Eye (tissue), 1 donor: ENCODE data around the gene MYOZ3.

Experiments used
- DNase-seq: peaks from one replicate; pipeline ENCODE4 v3.0.0-alpha.2; 2015

MYOZ3 gene, protein sequence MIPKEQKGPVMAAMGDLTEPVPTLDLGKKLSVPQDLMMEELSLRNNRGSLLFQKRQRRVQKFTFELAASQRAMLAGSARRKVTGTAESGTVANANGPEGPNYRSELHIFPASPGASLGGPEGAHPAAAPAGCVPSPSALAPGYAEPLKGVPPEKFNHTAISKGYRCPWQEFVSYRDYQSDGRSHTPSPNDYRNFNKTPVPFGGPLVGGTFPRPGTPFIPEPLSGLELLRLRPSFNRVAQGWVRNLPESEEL

DNA sequence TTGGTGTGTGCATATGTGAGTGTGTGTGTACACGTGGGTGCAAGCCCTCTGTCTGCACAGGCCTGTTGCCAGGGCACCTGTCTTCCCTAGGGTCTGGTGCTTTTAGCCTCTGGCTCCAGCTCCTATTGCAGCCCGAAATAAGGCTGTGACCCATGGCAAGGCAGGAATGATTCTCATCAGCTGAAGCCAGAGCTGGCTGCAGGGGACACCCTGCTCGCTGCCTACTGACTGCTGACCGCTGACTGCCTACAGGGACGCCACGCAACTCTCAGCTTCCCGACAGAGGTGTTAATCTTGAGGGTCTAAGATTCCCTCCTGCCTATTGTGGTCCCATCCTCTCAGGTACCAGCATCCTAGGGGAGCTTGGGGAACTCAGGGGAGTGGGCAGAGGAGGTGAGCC lies at the start of gene MYOZ3:
TSS of gene MYOZ3 (plus strand) at position 166 of the 400 bp plus-strand sequence. CDS start 1,691 bp downstream, outside the sequence.
- no peak for DNase-seq

DNA sequence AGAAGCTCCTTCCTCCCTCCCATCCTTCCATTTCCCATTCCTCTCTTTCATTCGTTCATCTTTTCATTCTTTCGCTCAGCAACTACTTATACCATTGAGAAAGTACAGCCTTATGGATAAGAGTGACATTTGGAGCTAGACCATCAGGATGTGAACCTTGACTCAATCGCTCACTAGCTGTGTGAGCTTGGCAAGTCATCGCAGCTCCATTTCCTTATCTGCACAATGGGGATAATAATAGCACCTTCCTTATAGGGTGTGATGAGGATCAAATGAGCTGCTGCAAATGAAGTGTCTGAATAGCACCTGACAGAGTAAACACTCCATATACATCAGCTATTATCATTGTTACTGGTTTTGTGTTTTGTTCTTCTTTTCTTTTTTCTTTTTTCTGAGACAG lies 48.6 kb upstream of the MYOZ3 start:
- DNase-seq: no peak

DNA sequence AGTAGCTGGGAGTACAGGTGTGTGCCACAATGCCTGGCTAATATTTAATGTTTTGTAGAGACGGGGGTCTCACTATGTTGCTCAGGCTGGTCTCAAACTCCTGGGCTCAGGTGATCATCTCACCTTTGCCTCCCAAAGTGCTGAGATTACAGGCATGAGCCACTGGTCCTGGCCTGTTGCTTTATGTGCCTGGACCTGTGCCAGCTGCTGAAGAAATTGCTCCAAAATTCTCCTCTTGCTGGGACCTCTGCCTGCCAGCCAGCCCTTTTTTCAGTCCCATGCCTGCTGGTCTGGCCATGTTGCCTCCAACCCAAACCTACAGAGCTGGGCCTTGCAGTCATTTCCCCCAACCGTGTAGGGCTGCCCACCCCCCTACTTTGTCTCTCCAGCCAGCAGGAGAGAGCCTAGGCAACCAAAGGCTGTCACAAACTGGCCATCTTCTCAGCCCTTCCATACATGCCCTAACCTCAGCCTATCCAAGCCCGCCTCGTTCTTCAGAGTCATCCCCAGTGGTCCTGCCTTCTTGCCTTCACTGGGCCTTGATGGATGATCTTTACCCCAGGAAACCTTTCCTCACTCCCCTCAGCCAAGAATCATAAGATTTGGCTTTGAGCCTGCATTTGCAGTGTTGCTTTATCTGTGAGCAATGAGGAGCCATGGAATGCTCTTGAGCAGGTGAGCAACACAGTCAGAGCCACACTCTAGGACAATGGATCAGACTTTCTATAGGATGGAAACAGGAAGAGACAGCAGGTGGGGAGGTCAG lies 48.0 kb upstream of the MYOZ3 start:
- no peak for DNase-seq

DNA sequence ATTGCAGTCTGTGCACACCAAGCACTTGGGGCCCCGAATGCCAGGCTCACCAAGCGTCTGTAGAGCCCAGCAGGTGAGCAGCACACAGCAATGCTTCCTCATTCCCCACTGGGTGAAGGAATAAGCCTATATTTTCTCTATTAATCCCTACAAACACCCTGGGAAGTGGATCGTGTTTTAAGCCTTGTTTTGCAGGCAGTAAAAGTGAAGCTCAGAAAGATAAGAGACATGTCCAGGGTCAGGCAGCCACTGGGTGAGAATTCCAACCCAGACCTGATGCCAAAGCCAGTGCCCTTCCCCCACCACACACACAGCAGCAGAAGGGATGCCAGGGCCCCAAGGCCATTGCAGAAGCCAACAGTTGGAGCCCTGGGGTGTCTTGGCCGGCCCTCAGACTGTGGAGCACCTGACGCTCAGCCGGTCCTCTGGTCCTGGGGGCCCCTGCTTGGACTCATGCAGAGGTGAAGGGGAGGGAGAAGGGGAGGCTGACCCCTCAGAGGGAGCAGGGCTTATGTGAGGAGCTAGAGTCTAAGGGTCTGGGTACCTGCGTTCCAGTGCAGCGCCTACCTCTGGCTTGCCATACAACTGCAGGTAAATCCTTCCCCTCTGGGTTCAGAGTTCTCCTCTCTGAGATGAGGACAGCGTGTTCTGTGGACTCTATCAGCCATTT lies 46.9 kb upstream of the MYOZ3 start:
- DNase-seq: no peak

DNA sequence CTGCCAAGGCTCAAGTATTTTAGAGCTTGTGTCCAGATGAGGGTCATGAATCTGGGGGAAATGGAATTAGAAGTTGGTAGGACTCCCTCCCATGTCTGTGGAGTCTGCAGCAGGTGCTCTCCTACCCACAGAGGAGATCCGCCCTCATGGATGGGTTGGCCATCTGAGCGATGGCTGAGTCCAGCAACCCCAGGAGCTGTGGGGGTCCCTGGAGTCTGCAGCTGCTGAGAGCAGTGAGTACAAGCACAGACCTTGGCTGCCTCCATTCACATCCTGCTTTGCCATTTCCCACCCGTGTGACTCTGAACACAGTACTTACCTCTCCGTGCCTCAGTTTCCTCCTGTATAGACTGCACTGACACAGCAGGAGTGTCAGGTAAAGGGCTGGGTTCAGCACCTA lies 46.4 kb upstream of the MYOZ3 start:
- no peak for DNase-seq

DNA sequence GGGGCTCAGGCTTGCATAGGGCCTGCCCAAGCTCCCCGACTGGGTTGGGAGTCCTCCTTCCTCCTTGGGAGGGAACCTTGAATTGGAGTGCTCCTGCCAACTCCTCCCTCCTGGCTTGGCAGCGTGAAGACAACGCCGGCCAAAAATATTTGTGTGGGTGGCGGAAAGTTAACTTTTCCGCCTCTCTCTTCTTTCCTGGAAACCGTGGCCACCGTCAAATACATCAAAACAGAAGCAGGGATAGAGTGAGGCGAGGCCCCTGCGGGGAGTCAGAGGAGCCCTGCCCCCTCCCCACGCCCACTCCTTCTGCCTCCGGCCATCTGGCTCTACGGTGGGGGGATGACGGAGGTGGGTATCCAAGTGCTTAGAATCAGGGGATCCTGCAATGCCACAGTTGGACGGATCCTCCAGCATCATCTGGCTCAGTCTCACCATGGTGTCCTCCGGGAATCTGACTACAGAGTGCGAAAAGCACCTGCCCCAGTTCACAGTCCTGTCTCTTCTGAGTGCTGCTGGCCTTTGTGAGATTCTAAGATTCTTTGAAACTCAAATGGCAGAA lies 45.8 kb upstream of the MYOZ3 start:
- DNase-seq: peak; percentile 62

DNA sequence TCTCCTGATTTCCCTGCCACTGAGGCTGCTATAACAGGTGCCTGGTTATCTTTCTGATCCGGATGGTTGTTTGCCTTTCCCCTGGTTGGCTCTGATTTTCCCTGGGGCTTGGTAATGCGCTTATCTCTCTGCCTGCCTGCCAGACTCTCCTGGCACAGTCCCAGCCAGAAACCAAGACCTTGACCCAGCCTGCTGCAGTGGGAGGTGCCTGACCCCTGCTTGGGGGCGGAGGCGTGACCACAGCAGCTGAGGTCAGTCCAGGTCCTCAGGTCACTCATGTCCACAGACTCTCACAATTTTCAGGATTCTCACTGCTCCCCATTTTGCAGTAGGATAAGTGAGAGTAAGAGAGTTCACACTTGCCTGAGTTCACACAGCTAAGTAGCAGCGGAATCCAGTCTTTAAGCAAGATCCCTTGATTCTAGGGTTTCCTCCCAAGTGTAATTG lies 45.0 kb upstream of the MYOZ3 start:
- DNase-seq: no peak

DNA sequence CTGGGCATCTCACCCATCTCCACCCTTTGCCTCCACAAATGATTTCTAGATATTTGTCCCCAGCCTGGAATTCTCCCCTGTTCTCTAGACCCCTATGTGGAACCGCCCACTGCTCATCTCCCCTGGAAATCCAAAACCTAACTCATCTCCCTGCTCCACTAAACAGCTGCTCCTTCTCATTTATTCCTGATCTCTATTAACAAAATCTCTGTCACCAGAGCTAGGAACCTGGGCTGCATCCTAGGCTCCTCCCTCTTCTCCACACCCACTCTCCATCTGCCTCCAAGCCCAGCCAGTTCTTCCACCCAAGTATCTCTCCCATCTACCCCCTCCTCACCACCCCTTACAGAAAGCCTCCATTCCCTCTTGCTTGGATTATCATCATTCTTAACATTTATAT lies 44.5 kb upstream of the MYOZ3 start:
- no peak for DNase-seq

DNA sequence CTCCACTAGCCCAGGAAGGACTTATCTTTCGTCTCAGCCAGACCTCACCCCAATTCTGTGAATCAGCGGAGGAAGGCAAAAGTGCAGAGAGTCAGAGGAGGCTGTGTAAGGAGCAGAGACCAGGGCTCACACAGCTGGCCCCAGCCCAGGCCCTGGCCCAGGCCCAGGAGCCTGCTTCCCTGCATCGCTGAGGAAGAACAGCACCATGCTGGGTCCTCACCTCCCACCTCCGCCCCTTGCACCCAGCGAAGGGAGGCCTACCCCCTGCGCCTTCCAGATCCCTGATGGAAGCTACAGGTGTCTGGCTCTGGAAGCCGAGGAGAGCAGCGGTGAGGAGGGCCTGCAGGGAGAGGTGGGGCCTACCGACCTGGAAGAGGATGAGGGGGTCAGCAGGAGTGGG lies 42.9 kb upstream of the MYOZ3 start:
- DNase-seq: no peak

DNA sequence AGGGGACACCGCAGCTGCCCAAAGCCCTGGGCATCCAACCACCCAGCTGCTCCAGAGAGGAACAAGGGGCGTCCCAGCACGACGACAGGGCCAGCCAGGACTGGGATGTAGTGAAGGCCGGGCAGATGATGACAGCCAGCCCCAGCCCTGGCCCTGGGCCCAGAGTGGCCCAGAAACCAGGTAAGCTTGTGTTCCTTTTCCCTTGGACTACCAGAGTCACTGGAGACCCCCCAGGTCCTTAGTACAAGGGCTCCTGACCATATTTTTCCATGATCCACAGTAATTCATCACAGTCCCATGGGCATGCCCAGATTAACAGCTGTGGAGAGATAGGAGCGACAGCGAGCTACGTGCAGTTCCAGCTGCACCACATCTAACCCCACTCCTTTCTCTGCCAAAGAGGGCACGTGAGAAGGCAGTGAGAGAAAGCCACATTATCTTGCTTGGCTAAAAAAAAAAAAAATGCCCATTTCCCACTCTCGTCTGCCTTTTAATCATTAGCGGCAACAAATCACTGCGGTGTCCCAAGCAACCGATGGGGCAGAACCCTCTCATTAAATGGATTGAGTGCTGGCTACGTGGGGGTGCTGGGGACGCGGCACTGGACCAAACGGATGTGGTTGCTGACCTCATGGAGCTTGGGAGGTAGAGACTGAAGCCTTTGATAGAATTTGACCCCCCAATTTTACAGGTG lies 42.3 kb upstream of the MYOZ3 start:
- DNase-seq: peak; percentile 65

DNA sequence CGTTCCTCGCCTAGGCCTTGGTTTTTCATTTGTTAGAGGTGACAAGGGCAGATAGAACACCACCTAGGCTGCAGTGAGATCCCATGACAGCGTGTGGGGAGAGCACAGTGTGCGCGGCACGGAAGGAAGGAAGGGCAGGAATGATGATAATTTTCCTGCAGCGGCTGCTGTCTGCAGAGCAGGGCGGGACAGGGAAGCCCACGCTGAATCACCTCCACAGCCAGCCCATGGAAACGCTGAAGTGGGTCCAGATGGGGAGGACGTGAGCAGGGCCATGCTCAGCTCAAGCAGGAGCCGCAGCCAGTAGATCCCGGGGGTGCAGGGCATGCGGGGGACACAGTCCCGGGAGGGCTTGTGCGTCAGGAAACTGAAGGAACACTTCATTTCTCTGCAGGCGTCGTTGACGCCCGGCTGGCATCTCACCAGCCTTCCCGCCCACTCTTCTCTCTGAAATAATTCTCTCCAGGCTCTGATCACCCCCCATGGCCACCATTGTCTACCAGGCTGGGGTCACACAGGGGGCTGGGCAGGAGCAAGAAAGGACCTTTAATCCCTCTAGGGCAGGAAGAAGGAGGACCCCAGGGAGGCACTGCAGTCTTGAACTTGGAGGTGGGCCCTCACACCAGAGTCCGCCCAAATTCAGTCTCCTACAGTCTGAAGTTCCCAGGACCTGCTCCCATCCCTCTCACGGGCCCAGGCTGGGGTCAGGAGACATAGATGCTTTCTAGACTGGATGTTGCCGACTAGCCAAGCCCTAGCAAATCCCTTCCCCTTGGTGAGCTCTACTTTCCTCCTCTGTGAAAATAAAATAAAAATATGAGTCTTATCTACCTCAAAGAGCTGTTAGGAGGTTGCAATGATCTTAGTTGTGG lies 41.5 kb upstream of the MYOZ3 start:
- DNase-seq: no peak

DNA sequence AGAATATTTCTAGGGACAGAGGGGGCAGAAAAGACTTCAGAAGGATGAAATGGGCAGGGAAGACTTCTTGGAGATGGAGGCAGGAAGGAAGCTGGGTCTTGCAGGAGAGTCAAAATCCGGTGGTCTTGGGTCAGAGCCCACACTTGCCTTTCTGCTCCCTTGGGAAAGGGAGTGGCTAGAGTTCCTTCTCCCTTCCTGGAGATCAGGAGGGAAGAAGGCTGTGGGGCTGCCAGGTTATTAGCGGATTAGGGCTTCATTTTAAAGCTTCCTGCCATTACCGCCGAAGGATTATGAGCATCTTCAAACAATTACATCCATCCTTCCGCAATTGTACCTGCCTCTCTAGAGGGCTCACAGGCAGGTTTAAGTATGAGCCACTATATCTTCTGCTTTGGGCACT lies 39.8 kb upstream of the MYOZ3 start:
- no peak for DNase-seq

DNA sequence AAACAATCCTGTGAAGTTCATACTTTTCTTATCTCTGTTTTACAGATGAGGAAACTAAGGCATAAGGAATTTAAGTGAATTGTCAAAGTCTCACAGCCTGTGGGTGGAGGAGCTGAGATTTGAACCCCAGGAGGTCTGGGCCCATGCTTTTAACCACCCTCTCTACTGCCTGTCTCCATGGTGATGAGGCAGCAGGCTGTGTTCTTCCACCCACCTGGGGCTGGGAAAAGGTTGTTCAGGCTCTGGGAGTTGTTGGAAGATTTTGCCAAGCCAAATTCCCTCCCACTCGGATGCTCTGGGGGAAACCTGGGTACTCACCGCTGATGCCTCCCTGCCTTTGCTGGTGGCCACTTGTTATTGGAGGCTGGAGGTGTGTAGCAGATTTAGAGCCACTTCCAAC lies 38.9 kb upstream of the MYOZ3 start:
- no peak for DNase-seq

DNA sequence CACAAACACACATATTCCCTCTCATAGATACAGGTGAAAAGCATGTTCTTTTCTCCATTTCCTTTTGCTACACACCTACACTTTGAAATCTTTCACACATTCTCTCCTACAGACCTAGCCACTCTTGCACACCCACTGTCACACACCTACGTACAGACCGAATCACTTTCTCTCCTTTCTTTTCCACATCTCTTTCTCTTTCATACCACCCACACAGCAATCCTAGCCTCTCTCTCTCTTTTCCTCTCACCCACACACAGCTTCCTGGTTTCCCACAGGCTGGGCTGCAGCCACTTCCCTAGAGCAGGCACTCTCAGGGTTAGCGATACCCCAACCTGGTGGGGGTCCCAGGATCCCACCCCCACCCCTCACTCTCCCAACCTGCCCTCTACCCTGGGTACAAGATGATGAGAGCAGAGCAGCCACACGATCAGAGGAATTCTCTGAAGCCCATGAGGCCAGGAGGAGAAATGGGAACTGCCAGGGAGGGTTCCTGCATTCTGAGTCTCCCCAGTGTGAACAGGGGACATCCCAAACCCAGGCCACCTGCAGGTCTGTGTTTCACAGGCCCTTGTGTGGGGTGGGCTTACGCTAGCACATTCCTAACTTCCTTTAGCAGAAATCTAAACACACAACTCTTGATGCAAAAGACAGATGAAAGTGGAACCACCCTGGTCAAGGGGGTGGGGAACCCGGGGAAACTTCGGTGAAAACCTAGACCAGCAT lies 37.7 kb upstream of the MYOZ3 start:
- no peak for DNase-seq

DNA sequence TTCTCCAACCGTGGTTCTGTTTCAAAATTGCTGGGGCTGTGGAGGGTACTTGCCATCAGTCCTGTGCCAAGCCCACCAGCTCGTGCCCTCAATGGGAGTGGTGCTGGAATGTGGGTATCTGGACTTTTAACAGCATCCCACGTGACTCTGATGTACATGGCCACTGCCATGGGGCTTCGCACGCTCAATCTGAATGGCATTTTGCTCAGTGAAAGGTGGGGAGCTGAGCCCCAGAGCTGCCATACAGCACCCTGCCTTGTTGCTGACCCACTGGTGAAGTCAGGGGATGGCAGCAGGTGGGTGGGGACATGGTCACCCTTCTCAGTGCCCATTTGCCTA lies 37.2 kb upstream of the MYOZ3 start:
- DNase-seq: no peak

DNA sequence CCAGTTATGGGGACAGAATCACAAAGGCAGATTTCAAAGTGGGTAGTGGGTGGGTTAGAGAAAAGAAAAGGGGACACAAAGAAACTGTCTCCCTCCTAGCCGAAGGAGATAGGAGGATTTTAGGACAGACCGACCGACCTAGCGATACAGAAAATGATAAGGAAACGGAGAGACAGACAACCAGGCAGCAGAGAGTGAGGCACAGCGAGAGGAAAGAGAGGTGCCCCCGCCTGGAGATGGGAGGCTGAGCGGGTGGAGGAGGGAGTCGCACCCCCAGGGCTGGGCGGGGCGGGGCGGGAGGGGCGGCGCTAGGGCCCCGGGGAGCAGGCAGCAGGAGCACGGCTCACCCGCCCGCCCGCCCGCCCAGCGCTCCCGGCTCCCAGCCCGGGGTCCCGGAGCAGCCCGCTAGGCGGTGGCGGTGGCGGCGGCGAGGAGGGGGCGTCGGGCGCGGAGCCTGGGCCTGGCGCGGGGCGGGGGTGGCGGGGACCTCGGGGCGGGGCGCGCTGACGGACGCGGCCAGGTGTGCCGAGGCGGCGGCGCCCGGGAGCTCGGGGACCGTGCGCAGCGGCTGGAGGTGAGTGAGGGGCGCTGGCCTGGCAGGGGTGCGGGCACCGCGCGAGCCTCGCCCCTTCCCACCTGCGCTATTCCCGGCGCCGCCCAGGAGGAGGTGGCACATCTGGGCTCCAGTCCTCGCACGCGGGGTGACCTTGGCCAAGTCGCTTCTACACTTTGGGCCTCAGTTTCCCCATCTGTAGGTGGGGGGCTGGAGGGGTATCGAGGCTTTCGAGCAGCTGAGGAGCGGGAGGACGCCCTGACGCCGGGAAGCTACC lies 36.5 kb upstream of the MYOZ3 start:
- DNase-seq: peak; percentile 51

DNA sequence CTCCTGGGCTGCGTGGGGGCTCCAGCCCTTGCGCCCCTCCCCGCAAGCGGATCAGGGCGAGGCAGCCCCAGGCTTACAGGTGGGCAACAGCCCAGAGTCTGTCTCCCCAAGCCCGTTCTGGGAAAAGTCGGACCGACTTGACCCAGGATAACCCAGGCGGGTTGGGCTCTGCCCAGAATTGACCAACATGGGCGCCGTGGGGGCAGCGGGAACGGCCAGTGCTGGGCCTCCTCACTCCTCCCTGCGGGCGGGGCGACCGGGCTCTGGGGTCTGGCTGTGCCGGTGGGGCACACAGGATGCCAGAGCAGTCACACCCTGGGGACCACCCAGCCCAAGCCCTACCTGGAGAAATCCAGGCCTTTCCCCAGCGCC lies 35.9 kb upstream of the MYOZ3 start:
- DNase-seq: no peak

DNA sequence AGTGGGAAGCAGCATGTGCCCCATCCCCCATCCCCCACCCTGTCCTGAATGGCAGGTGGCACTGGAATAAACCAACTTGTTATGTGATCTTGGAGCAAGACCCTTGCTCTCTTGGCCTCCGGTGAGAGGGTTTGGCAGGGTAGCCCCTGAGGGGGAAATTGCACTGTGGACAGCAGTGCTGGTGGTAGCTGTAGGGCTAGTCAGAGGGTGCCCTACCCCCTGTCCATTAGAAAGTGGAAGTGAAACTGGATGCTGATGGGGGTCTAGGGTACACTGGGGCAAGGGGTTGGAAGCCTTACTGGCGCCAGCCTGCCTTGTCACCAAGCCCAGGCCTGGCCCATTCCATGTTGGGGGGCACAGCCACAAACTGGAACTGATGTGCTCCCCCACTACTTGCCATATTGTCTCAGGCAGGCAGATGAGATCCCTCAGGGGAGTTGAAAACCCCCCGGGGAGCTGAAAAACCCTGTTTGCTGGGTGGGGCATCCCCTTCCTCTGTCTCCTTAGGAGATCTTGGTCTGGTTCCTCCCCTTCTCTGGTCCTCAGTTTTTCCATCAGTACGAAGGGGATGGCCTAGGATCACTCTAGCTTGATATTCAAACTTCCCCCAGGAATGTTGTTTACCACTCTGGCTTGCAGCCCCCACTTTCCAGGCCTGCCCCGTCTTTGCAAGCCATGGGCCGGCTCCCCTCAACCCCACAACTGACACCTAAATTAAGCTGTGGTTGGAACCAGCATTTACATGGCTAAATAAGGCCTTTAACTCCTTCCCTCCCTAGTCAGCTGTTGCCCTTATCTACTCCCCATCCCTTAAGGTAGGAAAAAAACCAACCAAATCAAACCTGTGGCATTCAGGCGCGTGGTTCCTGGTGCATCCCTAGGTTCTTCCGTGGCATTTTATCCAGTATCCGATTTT lies 35.0 kb upstream of the MYOZ3 start:
- DNase-seq: no peak

DNA sequence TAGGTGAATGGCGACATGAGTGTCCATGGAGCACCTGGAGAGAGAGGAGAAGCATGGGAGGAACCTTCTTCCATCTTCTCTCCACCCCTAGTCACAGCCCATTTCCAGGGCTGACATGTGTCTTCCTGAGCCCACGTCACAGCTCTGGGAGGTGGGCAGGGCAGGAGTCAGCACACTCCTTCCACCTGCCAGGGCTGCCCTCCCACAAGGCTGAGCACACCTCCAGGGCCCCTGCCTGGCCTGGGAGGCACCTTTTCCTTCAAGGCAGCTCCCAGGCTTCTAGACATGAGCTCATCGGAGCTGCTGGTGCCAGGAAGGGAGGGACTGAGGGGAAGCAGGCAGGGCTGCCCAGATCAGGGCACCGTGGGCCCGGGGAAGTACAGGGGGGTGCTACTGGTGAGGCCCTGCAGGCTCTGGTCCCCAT lies 34.2 kb upstream of the MYOZ3 start:
- no peak for DNase-seq
